Mucosa of descending colon (tissue), 3 donors: ENCODE measurements around the gene NTM. TPM values are rescaled to one million over a fixed set of nuclear protein-coding genes. Genes with fewer than 3 reads are reported as not detected.

Experiments used
- ATAC-seq: fragments of 200-7000 bp; cut with Tn5 transposase; one replicate; pipeline ENCODE4 v1.9.1; 2020; ENCODE audit warnings: mild to moderate bottlenecking, moderate library complexity
- DNase-seq, 3 donors: peaks; one replicate each; pipeline ENCODE4 v3.0.0-alpha.2; 2020
- H3K36me3 ChIP-seq: fragments of 200-600 bp; one replicate; pipeline ENCODE4 v1.8.0; 2021; ENCODE audit warnings: low read depth, mild to moderate bottlenecking
- H3K4me1 ChIP-seq: fragments of 200-600 bp; one replicate; pipeline ENCODE4 v1.8.0; 2021; ENCODE audit warnings: low read depth, mild to moderate bottlenecking
- H3K4me3 ChIP-seq: fragments of 200-600 bp; one replicate; pipeline ENCODE4 v1.8.0; 2021; ENCODE audit warnings: mild to moderate bottlenecking
- H3K9me3 ChIP-seq: fragments of 200-600 bp; one replicate; pipeline ENCODE4 v1.8.0; 2021; ENCODE audit warnings: mild to moderate bottlenecking
- intact Hi-C, 2 donors: fragments of 100-400 bp; cut with DNase I in 1 of 2; cut with micrococcal nuclease in 1 of 2; formaldehyde crosslinking; loops; one replicate each; pipeline versions ENCODE4 v1.11.0 to v1.11.1; 2022; cut with DNase I, micrococcal nuclease
- total RNA-seq, 3 donors: library from RNA; stranded (reverse); fragmentation: NEBNext Ultra II Directional in 2 of 3; extraction: Animal tissue kit (Norgen Biotek cat#: 25700) in 2 of 3; gene quantifications; one replicate each; pipeline versions ENCODE4 v1.2.1 to v1.2.4, GENCODE V29; 2021 to 2023
- TF ChIP-seq, protein P1 (sequence below): fragments of 200-600 bp; IDR thresholded peaks from one replicate; pipeline ENCODE4 v1.8.0; 2022; ENCODE audit warnings: antibody characterized with exemption, mild to moderate bottlenecking
- donor health status: DM: no; HTN: no; CAD: no; lungs with moderate emphysema.
- donor health status: DM: no; HTN: no; CAD: no.
- donor health status: DM: no; HTN: yes; CAD: no.

Gene NTM
- total RNA-seq, 3 donors from 2014 or later, result 0.64 to 7.7 (median 1.2) TPM

DNA sequence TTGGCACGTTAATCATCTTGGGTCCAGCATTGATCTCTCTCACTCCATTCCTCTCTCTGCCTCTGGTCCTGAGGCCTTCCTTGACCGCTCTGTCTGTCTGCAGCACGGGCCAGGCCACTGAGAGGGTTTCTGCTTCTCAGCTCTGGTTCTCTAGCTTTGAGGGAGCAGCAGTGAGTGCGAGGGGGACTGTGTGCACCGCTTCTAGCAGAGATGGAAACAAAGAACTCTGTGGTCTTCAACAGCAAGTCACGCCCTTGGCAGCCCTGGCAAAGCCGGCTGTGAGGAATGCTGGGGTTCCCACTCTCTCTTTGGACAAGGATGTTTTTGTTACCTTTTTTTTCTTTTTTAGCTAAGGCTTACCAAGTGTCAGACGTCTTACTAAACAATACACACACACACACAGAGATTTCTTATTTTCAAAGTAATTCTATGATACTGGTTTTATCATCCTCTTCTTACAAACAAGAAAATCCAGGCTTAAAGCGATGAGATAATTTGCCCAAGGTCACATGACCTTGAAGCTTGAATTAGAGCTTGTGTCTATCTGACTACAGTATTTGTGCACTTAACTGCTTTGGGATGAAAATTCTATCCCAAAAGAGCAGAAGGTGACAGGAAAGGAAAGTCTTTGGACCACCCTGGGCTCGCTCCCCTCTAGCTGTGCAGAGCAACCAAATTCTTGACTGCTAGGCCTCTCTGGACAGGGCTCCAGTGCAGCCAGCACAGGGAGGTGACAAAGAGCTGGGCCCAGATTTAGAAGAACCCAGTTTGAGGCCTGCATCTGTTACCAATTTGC is 293.2 kb downstream of the NTM start:
- H3K36me3 ChIP-seq, result no peaks in the 10 kb centered on the region
- intact Hi-C loops, result no loop called here
- H3K4me3 ChIP-seq, result no peak overlapping the region
- TF ChIP-seq, protein P1, sequence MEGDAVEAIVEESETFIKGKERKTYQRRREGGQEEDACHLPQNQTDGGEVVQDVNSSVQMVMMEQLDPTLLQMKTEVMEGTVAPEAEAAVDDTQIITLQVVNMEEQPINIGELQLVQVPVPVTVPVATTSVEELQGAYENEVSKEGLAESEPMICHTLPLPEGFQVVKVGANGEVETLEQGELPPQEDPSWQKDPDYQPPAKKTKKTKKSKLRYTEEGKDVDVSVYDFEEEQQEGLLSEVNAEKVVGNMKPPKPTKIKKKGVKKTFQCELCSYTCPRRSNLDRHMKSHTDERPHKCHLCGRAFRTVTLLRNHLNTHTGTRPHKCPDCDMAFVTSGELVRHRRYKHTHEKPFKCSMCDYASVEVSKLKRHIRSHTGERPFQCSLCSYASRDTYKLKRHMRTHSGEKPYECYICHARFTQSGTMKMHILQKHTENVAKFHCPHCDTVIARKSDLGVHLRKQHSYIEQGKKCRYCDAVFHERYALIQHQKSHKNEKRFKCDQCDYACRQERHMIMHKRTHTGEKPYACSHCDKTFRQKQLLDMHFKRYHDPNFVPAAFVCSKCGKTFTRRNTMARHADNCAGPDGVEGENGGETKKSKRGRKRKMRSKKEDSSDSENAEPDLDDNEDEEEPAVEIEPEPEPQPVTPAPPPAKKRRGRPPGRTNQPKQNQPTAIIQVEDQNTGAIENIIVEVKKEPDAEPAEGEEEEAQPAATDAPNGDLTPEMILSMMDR, result no peak
- H3K9me3 ChIP-seq, result no peaks in the 10 kb centered on the region
- DNase-seq (no peak), ATAC-seq (no peak)
- H3K4me1 ChIP-seq, result no peaks in the 10 kb centered on the region

DNA sequence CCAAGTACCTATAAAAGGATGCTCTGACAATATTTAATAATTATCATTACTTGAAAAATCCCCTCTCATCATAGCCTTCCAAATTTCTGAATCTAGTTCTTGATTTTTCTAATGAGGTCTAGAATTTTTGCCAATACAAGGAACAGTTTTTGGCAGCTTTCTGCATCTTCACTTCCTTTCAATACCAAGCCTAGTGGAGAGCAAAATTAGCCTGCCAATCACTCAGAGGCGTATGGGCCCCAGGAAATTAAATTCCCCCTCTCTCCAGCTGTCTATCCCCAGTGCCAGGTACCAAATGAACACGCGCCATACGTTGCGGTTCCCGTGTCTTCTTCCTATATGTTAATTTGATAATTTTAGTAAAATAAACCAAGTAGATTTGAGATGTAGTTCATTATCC is 293.9 kb downstream of the NTM start:
- intact Hi-C loops, result no loop called here
- H3K4me3 ChIP-seq, result no peak overlapping the region
- no peaks in the 10 kb centered on the region for H3K4me1 ChIP-seq
- DNase-seq, result no peak
- ATAC-seq, result no peak
- H3K9me3 ChIP-seq, result no peaks in the 10 kb centered on the region
- TF ChIP-seq, protein P1, result no peak
- no peaks in the 10 kb centered on the region for H3K36me3 ChIP-seq

DNA sequence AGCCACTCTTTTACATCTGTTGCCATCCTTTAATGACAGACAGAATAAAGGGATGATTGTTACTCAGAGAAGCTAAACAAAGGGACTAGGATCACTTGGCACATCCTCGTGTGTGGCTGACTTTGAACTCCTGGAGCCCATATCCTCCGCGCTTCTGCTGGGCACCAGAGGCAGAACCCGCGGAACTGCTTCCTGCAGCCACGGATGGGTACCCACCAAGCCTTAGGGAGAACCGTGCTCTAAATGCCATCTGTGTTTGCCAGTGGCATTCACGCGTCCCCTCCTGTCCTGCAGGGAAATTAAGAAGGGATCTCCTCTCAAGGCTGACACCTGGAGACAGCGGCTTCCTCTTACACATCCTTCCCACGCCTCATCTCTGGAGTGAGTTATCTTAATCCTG is 294.4 kb downstream of the NTM start:
- intact Hi-C loops, result no loop called here
- no peaks in the 10 kb centered on the region for H3K4me1 ChIP-seq
- no peaks in the 10 kb centered on the region for H3K36me3 ChIP-seq
- TF ChIP-seq, protein P1, result no peak
- no peak overlapping the region for H3K4me3 ChIP-seq
- DNase-seq, result no peak
- no peak for ATAC-seq
- no peaks in the 10 kb centered on the region for H3K9me3 ChIP-seq

DNA sequence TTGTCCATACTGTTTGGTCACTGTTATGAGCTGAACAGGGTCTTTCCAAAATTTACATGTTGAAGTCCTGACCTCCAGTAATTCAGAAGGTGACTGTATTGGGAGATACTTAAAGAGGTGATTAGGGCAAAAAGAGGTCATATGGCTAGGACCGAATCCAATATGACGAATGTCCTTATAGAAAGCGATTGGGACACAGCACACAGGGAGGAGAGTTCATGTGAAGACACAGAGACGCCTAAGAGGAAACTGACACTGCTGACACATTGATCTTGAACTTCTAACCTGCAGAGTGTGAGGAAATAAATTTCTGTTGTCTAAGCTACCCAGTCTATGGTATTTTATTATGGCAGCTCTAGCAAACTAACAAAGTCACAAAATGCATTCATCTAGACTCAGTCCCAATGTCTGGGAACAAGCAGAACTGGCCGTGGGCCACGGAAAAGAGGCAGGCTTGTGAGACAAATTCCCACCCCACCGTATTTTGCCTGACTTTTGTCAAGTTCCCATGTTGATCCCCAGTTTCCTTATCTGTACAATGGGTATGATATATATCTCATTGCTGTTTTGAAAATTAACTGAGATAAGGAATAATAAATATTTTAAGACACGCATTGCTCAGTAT is 295.0 kb downstream of the NTM start:
- Histone ChIP-seq H3K4me3 (no peak overlapping the region), H3K4me1 (no peaks in the 10 kb centered on the region), H3K36me3 (no peaks in the 10 kb centered on the region), H3K9me3 (no peaks in the 10 kb centered on the region)
- TF ChIP-seq, protein P1, result no peak
- ATAC-seq (no peak), DNase-seq (no peak)
- intact Hi-C loops, result no loop called here

DNA sequence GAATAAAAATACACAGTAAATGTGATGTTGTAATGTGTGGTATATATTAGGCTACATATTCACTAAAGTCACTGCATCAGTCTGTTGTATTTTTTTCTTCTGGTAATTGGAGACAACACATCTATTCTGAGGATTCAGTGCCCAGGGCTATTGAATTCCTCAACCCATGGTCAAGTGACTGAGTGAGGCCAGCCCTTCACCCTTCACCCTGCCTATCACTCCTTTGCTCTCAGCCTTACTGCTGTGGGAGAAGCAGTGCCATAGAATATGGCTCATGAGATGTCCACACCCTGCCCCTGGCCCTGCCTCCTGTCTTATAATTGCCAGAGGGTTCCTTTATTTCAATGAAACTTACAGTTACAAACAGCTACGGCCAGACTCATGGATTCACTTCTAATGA is 295.6 kb downstream of the NTM start:
- H3K4me3 ChIP-seq, result no peak overlapping the region
- intact Hi-C loops, result no loop called here
- ATAC-seq, result no peak
- H3K4me1 ChIP-seq, result no peaks in the 10 kb centered on the region
- no peak for DNase-seq
- H3K9me3 ChIP-seq, result no peaks in the 10 kb centered on the region
- TF ChIP-seq, protein P1, result no peak
- no peaks in the 10 kb centered on the region for H3K36me3 ChIP-seq
